Stimulated activated CD4-positive, alpha-beta T cell treated with anti-CD3 and anti-CD28 coated beads, Interleukin-4, amount 100 ng/mL, for 24 hours (primary cell): Measurements from ENCODE around the gene TMEM139.
"Not testable (repeated sequence)": the region's sequence is repeated elsewhere in the genome, so short reads cannot be mapped to it uniquely, and the experiment has no call there.

ENCODE experiments used
- DNase-seq: peaks from one replicate; pipeline ENCODE4 v3.0.0-alpha.2; 2020

TMEM139 gene

DNA sequence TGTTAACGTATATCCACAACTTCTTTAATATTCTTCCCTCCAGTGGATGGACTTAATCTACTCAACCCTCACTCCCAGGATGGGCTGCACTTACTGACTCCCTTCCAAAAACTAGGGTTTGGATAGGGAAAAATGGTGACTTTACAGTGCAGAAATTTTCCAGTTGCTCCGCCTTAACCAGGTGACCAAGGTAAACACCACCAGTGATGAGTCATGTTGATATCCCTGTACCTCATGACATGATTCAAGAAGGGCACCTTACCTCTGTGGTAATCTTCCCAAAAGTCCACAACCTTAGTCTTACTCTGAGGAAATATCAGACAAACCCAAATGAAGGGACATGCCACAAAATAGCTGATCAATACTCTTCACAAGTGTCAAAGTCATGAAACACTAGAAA lies 25.0 kb upstream of the TMEM139 start:
- no peak for DNase-seq

DNA sequence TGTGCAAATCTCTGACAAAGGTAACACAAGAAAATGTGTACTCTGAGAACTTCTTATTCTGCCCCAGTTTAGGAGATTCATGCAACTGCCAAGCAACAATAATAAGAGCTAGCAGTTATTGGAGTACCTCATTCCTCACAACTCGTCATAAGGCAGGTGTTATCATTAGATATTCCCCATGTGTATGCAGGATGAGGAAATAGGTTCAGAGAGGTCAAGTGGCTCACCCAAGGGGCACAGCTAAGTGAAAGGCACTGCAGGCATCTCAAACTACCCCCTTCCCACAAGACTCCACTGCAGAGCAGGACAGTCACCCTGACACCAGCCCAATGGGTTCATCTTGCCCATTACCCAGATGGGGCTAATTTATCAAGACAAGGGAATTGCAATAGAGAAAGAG lies 22.9 kb upstream of the TMEM139 start:
- DNase-seq, result no peak

GRCh38 chr7:143263266-143264195 lies 21.2 kb upstream of the TMEM139 start, which contains the start of gene GSTK1:
Gene GSTK1, plus strand, starts transcription at chr7:143263441. Its CDS starts 73 bp downstream, at chr7:143263514.
- peak; percentile 86 for DNase-seq

DNA sequence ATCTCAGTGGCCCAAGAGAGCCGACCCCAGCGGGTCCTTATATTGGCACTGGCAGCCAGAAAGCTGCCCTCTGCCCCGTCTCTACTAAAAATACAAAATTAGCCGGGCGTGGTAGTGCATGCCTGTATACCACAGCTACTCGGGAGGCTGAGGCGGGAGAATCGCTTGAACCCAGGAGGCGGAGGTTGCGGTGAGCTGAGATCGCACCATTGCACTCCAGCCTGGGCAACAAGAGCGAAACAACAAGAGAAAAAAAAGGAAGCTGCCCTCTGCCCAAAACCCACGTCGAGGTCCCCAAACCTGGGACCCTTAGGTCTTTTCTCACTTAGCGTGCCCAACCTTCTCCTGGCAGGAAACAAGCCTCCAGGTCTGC lies 20.6 kb upstream of the TMEM139 start:
- DNase-seq, result not testable (repeated sequence)

GRCh38 chr7:143265017-143265693 lies 19.6 kb upstream of the TMEM139 start:
- no peak for DNase-seq

- DNase-seq, result no peak
These were observed 15.5 kb upstream of the TMEM139 start for GRCh38 chr7:143269251-143269650.

GRCh38 chr7:143271240-143271639 lies 13.5 kb upstream of the TMEM139 start:
- DNase-seq, result no peak

- DNase-seq, result no peak
These were observed 11.9 kb upstream of the TMEM139 start for GRCh38 chr7:143272871-143273270.

DNA sequence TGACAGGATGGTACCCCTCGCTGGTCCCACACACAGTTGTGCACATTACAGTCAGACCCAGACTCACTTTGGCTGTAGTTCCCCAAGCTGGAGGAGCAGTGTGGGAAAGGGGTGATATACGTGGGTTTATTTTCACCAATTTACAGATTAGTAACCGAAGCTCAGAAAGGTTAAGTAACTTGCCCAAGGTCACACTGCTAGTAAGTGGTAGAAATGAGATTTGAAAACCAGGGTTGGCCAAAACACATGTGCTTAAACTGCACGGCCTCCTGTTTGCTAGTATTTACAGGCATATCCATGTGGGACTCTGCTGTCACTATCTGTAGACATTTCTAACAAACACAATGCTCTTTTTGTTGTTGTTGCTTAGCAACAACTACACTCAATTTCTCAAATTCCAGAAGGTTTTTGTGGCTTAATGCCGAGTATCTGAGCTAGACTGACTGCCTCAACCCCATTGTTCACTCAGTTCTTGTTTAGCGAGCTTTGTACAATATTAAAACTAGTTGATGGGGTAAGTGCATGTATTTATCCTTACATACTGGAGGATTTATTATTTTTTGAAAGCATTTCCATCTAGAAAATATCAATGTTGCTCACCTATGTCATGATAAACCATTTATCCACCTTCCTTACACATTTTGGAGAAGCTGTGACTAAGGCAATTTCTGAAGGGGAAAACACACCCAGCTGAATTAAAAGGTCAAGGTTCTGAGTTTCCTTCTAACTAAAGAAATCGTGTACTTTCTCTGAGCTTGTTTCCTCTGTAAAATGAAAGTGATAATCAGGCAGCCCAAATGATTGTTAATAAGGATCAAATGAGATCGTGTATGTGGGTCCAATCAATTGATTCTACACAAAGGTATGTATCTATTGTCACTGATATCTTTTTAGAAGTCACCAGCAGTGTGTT lies 5.3 kb upstream of the TMEM139 start:
- no peak for DNase-seq

GRCh38 chr7:143280160-143280559 lies 4.6 kb upstream of the TMEM139 start:
- no peak for DNase-seq

GRCh38 chr7:143280566-143280965 lies 4.2 kb upstream of the TMEM139 start:
- no peak for DNase-seq

DNA sequence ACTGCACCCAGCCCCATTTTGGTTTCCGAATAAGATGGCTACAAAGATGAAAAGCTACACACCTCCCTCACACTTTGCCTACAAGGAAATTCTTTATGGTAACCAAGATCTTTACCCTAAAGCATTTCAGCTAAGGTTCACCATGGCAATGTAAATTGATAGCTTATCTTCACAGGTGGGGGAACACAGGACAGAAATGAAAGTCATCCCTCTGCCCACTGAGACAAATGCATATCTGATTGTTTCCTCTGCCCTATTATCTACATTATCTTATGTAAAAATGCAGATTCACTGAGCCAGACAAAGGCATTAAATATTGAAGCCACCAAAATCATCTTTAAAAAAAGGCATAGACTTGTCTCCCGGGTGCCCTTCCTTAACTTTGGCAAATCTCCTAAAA lies 3.2 kb upstream of the TMEM139 start:
- DNase-seq, result no peak

DNA sequence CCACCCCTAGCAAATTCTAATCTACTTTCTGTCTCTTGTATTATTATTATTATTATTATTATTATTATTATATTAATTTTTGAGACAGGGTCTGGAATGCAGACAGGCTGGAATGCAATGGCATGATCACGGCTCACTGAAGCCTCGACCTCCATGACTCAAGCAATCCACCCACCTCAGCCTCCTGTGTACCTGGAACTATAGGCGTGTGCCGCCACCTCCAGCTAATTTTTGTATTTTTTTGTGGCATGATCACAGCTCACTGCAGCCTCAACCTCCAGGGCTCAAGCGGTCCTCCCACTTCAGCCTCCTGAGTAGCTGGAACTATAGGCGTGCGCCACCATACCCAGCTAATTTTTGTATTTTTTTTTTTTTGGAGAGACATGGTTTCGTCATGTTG lies 2.6 kb upstream of the TMEM139 start:
- no peak for DNase-seq

GRCh38 chr7:143283381-143283780 lies 1.4 kb upstream of the TMEM139 start:
- DNase-seq, result no peak

GRCh38 chr7:143285470-143285778 lies 666 bp downstream of the TMEM139 start:
- DNase-seq, result no peak

GRCh38 chr7:143285806-143286521 lies 1.2 kb downstream of the TMEM139 start:
- DNase-seq, result no peak

DNA sequence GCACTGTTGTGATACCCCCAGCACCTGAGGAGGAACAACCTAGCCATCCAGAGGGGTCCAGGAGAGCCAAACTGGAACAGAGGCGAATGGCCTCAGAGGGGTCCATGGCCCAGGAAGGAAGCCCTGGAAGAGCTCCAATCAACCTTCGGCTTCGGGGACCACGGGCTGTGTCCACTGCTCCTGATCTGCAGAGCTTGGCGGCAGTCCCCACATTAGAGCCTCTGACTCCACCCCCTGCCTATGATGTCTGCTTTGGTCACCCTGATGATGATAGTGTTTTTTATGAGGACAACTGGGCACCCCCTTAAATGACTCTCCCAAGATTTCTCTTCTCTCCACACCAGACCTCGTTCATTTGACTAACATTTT lies 1.7 kb downstream of the TMEM139 start:
- DNase-seq, result no peak

GRCh38 chr7:143287339-143287934 lies 2.7 kb downstream of the TMEM139 start:
- no peak for DNase-seq

DNA sequence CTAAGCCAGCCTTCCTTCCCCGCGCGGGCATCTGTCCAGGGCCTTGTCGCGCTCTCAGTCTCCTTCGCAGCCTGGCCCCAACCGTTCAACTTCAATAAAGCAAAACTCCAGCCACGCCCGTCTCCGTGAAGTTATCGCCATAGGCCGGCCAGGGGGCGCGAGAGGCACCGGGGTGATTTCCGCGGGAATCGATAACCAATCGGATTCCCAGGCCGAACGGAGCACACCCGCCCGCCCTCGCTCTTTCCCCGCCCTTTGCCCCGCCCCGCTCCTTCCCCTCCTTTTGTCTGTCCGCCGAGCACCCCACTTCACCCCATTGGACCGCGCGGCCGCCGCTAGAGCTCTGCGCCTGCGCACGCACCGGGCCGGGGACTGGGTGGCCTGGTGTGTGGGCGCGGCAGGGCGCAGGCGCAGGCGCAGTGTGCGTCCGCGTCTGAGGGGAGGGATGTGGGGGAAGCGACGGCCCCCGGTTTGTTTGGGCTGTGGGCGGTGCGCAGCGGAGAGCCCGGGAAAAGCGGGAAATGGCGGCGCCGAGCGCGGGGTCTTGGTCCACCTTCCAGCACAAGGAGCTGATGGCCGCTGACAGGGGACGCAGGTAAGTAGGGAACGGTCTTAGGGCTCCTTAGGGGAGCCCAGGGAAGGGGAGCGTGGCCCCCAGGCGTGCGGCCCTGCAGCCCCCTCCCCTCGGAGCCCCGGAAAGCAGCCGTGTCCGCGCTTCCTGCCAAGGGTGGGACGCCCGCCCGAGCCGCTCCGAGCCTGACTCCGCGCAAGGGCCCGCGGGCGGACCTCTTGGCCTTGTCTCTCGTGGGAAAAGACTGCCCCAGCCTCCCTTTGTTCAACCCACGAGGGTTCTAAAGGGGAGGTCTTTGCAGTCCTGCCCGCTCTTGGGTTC lies 3.4 kb downstream of the TMEM139 start, which contains the start of gene CASP2:
TSS of gene CASP2 (plus strand) at position 417 of the 892 bp plus-strand sequence. CDS start at position 522, 105 bp downstream.
- peak; percentile 98 for DNase-seq

GRCh38 chr7:143288836-143289235 lies 4.1 kb downstream of the TMEM139 start:
- DNase-seq, result no peak

DNA sequence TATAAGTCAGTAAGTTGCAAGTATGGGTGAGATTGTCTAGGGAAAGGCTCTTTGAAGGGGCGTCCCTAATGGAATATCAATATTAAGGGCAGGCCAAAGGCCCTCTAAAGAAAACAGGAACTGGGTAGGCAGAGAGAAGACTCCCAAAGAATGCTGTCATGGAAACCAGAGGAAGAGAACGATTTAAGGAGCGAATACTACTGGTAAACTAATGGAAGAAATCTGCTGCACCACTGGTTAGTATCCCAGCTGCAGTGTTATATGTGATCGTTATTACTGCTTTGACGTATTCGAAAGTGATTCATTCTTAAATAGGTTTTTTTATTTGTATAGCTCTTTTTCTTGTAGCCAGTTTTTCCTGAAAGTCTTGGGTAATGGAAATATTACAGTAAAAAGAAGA lies 4.7 kb downstream of the TMEM139 start:
- no peak for DNase-seq
